Adrenal gland (tissue), 12 donors: ENCODE data around the gene MCHR2. TPM values are rescaled to one million over a fixed set of nuclear protein-coding genes. Genes with fewer than 3 reads are reported as not detected.

ENCODE experiments used
- DNase-seq, 7 donors: peaks; one replicate each; pipeline ENCODE4 v3.0.0-alpha.2; 2019 to 2020
- H3K27ac ChIP-seq, 5 donors: fragments of 200-600 bp; sonication (generic) in 4 of 5; 1 replicate in 3 of 5; 2 replicates in 2 of 5; pipeline versions ENCODE4 v1.5.1 to v1.8.0; 2016 to 2020; ENCODE audit warnings: mild to moderate bottlenecking in 1 of 5
- H3K27me3 ChIP-seq: fragments of 200-600 bp; 2 replicates; pipeline ENCODE4 v1.8.0; 2021
- H3K36me3 ChIP-seq, 2 donors: fragments of 200-600 bp; replicated peaks in 1 of 2; 1 replicate in 1 of 2; 2 replicates in 1 of 2; pipeline versions ENCODE4 v1.5.1 to v1.8.0; 2018 to 2022
- H3K4me1 ChIP-seq, 2 donors: fragments of 200-600 bp; replicated peaks in 1 of 2; 1 replicate in 1 of 2; 2 replicates in 1 of 2; pipeline versions ENCODE4 v1.5.1 to v1.8.0; 2018 to 2021
- H3K4me3 ChIP-seq, 4 donors: fragments of 200-600 bp; sonication (generic) in 3 of 4; one replicate each; pipeline ENCODE4 v1.5.1; 2016 to 2018
- H3K9me3 ChIP-seq, 3 donors: fragments of 200-600 bp; sonication (generic) in 1 of 3; replicated peaks in 1 of 3; 1 replicate in 2 of 3; 2 replicates in 1 of 3; pipeline versions ENCODE4 v1.5.1 to v1.8.0; 2016 to 2021
- CTCF ChIP-seq, 6 experiments: fragments of 450-650 bp in 4 of 6; fragments of 200-600 bp in 2 of 6; sonication (generic) in 1 of 6; IDR thresholded peaks; 1 replicate in 5 of 6; 2 replicates in 1 of 6; pipeline versions ENCODE4 v1.5.1 to v1.8.0; 2016 to 2021; ENCODE audit warnings: antibody characterized with exemption in 6 of 6, mild to moderate bottlenecking in 2 of 6, moderate library complexity in 1 of 6
- POLR2A ChIP-seq, 2 donors: fragments of 450-650 bp; IDR thresholded peaks; one replicate each; pipeline ENCODE4 v1.6.1; 2017; ENCODE audit warnings: antibody characterized with exemption in 2 of 2, mild to moderate bottlenecking in 2 of 2, moderate library complexity in 1 of 2
- WGBS, 4 donors: extraction: QIAGEN DNeasy Blood & Tissue Kit in 2 of 4; methylation state at CpG; one replicate each; pipeline versions ENCODE4 v1.1.5 to v1.1.7; 2013 to 2017; 5-methylcytosine and 5-hydroxymethylcytosine counted together
- intact Hi-C, 2 donors: fragments of 100-400 bp; cut with DNase I; formaldehyde crosslinking; loops; one replicate each; pipeline versions ENCODE4 v1.14.1 to v1.15.0; 2022 to 2023
- polyA plus RNA-seq, 3 donors: library from polyadenylated mRNA; stranded (reverse); fragments of 200-250 nt in 2 of 3; fragments of 350-450 nt in 1 of 3; fragmentation: Illumina TruSeq in 1 of 3; extraction: RNeasy Lipid Tissue Mini Kit (QIAGEN cat#74804) in 1 of 3; gene quantifications; one replicate each; pipeline ENCODE4 v1.2.3, GENCODE V29; 2013 to 2014
- total RNA-seq, 9 donors: library from RNA; depleted of rRNA in 4 of 9; stranded (reverse); fragments of >200 nt in 4 of 9; fragments of 120-200 nt in 1 of 9; fragmentation: NEBNext Ultra II Directional in 1 of 9; extraction: Animal tissue kit (Norgen Biotek cat#: 25700) in 1 of 9; gene quantifications; one replicate each; pipeline versions ENCODE4 v1.1.0 to v1.2.4, GENCODE V29; 2013 to 2023
- donor health status: healthy with polysubstance abuse.
- donor health status: Bipolar disorder and iron deficiency.
- donor health status: DM: yes; HTN: yes; CAD: no.
- donor health status: DM: no; HTN: no; CAD: no.
- donor health status: DM: no; HTN: no; CAD: no.
- donor health status: DM: yes; HTN: yes; CAD: no.

Gene MCHR2
- total and polyA plus RNA-seq, 12 donors: 0.14 TPM; not detected in 11

GRCh38 chr6:99887066-99887465, 107.0 kb downstream of the MCHR2 start:
- intact Hi-C loops: no loop called here
- Histone ChIP-seq H3K27me3 (no peaks in the 10 kb centered on the region), H3K9me3 (no peaks in the 10 kb centered on the region), H3K4me3 (no peak overlapping the region), H3K36me3 (no peaks in the 10 kb centered on the region), H3K27ac (no peak overlapping the region), H3K4me1 (no peaks in the 10 kb centered on the region)
- no peak for DNase-seq
- TF ChIP-seq POLR2A (IDR thresholded peaks at IDR 0.05) (no peak), CTCF (IDR thresholded peaks at IDR 0.05) (no peak)

GRCh38 chr6:99885051-99885450, 109.0 kb downstream of the MCHR2 start:
- H3K36me3 ChIP-seq: no peaks in the 10 kb centered on the region
- WGBS, 4 donors: 56 to 65% (median 62%) methylated on average over 3 of the region's 3 CpGs
- TF ChIP-seq POLR2A (IDR thresholded peaks at IDR 0.05) (no peak), CTCF (IDR thresholded peaks at IDR 0.05) (no peak)
- intact Hi-C loops: no loop called here
- no peaks in the 10 kb centered on the region for H3K9me3 ChIP-seq
- no peak overlapping the region for H3K4me3 ChIP-seq
- no peak overlapping the region for H3K27ac ChIP-seq
- H3K4me1 ChIP-seq: no peaks in the 10 kb centered on the region
- no peak for DNase-seq
- H3K27me3 ChIP-seq: no peaks in the 10 kb centered on the region

- H3K9me3 ChIP-seq: no peaks in the 10 kb centered on the region
- H3K4me1 ChIP-seq: no peaks in the 10 kb centered on the region
- 66 to 84% (median 81%) methylated on average over 4 of the region's 4 CpGs for WGBS, 4 donors
- no peak for DNase-seq
- intact Hi-C loops: no loop called here
- no peaks in the 10 kb centered on the region for H3K36me3 ChIP-seq
- no peaks in the 10 kb centered on the region for H3K27me3 ChIP-seq
- TF ChIP-seq CTCF (IDR thresholded peaks at IDR 0.05) (no peak), POLR2A (IDR thresholded peaks at IDR 0.05) (no peak)
- no peak overlapping the region for H3K27ac ChIP-seq
- no peak overlapping the region for H3K4me3 ChIP-seq
Observed at GRCh38 chr6:99882128-99882702, 111.8 kb downstream of the MCHR2 start.

GRCh38 chr6:99879431-99879830, 114.6 kb downstream of the MCHR2 start:
- 50 to 64% (median 59%) methylated on average over 3 of the region's 3 CpGs for WGBS, 4 donors
- Histone ChIP-seq H3K4me1 (no peaks in the 10 kb centered on the region), H3K36me3 (no peaks in the 10 kb centered on the region), H3K9me3 (no peaks in the 10 kb centered on the region), H3K27me3 (no peaks in the 10 kb centered on the region), H3K27ac (no peak overlapping the region), H3K4me3 (no peak overlapping the region)
- intact Hi-C loops: loop anchor here in 1 of 2 donors (10.0 kb wide), 1 partner anchor 215 kb away; no protein-coding TSS in a partner anchor
- DNase-seq: no peak
- TF ChIP-seq CTCF (IDR thresholded peaks at IDR 0.05): no peak
- no peak for TF ChIP-seq POLR2A (IDR thresholded peaks at IDR 0.05)
